HG03280 (cell line): ENCODE data around the gene TRIM46.

Experiments
- ATAC-seq: cut with Tn5 transposase; IDR thresholded peaks from one replicate; pipeline ENCODE4 v1.9.1; 2021; ENCODE audit warnings: mild to moderate bottlenecking, moderate library complexity; ENCODE audit not compliant: unreplicated experiment

The TRIM46 gene

GRCh38 chr1:155170806-155171205, 2.8 kb upstream of the TRIM46 start:
- ATAC-seq, result no peak

GRCh38 chr1:155171836-155172731, 1.6 kb upstream of the TRIM46 start:
- peak; percentile 17 for ATAC-seq

- ATAC-seq, result peak; percentile 80
Observed at GRCh38 chr1:155172732-155173477, 744 bp upstream of the TRIM46 start, which contains the start of gene KRTCAP2. KRTCAP2 (minus strand) TSS chr1:155173304; CDS start chr1:155173224, 80 bp downstream.

GRCh38 chr1:155174324-155175280, 953 bp downstream of the TRIM46 start:
- ATAC-seq, result no peak

- ATAC-seq, result no peak
Observed at GRCh38 chr1:155175281-155175926, 1.8 kb downstream of the TRIM46 start.

- no peak for ATAC-seq
Observed at GRCh38 chr1:155175927-155176371, 2.3 kb downstream of the TRIM46 start.

GRCh38 chr1:155176544-155177071, 3.0 kb downstream of the TRIM46 start:
- ATAC-seq, result no peak

- no peak for ATAC-seq
Observed at GRCh38 chr1:155177192-155177917, 3.7 kb downstream of the TRIM46 start.

- ATAC-seq, result no peak
Observed at GRCh38 chr1:155177918-155178281, 4.3 kb downstream of the TRIM46 start.

GRCh38 chr1:155178441-155179111, 4.9 kb downstream of the TRIM46 start:
- ATAC-seq, result no peak

GRCh38 chr1:155179112-155180031, 5.7 kb downstream of the TRIM46 start:
- ATAC-seq, result no peak

GRCh38 chr1:155181371-155182051, 7.9 kb downstream of the TRIM46 start:
- ATAC-seq, result no peak

GRCh38 chr1:155182052-155182550, 8.5 kb downstream of the TRIM46 start:
- no peak for ATAC-seq

- no peak for ATAC-seq
Observed at GRCh38 chr1:155183775-155184221, 10.1 kb downstream of the TRIM46 start.

GRCh38 chr1:155184351-155184811, 10.7 kb downstream of the TRIM46 start:
- ATAC-seq, result no peak
